GM19324 (cell line): Measurements from ENCODE around the gene ZEB2.

Experiments
- ATAC-seq: cut with Tn5 transposase; IDR thresholded peaks from one replicate; pipeline ENCODE4 v1.9.1; 2021; ENCODE audit warnings: mild to moderate bottlenecking, moderate library complexity; ENCODE audit not compliant: unreplicated experiment, low FRiP score

The ZEB2 gene

DNA sequence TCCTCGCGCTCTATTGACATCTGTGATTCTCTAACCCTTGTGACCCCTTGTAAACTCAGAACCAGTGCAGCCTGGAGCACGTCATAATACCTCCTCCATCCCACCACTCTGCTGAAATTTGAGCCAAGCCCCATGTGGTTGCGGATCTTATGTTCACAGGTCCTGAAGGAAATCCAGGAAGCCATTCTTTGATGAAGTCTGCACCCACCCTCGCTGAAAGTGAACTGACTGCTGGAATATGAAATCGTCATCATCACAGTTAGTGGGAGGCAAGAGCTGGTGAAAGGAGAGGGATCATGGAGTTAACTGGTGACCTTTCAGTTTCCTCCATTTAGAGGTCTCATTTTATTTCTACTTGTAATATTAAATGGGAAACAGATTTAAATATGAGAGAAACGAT, 21.6 kb downstream of the ZEB2 start:
- ATAC-seq: no peak

DNA sequence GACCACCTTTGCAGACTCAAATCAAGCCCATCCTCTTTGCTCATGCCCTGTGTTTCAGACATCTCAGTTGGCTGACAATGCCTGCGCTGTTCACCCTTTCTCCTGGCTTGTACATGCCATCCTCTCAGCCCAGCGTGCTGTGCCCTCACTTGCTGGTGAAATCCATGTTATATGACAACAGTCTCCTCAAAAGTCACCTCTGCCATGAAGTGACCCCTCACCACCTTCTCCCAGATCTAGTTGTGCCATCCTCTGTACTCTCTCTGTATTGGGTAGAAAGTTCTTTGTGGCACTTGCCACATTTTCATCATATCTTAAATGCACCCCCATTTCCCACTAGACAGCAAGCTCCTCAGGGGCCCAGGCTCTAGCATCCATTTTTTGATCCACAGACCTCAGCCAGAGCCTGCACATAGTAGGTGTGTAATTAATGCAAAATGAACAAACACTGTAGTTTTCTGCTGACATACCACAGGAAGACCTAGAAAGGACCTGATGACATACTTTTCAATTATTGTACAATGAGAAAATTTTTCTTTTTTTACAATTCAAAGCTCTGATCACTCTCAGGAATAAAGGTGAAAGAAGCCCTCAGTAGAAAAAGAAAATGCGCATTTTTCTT, 22.8 kb downstream of the ZEB2 start:
- no peak for ATAC-seq

GRCh38 chr2:144496092-144496976, 23.6 kb downstream of the ZEB2 start:
- no peak for ATAC-seq

GRCh38 chr2:144495227-144496091, 24.5 kb downstream of the ZEB2 start:
- no peak for ATAC-seq

GRCh38 chr2:144493027-144493809, 26.7 kb downstream of the ZEB2 start:
- no peak for ATAC-seq

GRCh38 chr2:144490857-144491256, 29.1 kb downstream of the ZEB2 start:
- ATAC-seq: no peak

- no peak for ATAC-seq
Measured at GRCh38 chr2:144490017-144490416, 29.9 kb downstream of the ZEB2 start.

GRCh38 chr2:144489315-144489916, 30.5 kb downstream of the ZEB2 start:
- ATAC-seq: no peak

DNA sequence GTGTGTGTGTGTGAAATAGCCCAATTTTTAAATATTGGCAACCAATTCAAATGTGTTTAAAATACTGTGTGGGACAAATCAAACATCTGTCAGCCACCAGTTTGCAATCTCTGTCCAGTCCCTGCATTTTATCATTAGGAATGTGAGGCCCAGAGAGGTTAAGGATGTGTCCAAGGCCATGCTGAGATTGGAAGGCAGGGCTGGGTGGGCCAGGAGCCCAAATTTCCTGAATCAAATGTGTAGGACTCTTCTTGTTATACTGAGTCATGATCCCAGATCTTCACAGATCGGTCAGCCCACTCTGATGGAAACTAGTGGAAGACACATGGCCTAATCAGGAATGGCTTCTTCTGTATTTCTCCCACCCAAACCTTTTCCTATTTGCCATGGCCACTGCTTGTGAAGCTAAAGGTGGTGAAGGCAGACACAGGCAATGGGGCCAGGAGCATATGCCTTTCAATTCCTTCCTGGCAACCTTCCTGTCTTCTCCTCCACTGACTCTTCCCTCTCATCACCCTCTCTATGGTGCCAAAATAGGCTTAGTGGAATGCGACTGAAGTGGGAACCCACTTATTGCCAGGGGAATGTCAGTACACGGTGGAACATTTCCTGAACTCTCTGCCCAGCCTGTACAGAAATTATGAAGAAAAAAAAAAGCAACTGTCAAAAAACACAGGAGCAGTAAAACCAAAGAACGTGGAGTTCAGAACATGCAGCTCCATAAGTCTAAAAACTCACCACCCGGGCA, 35.5 kb downstream of the ZEB2 start:
- ATAC-seq: no peak

GRCh38 chr2:144481666-144482065, 38.3 kb downstream of the ZEB2 start:
- ATAC-seq: no peak

DNA sequence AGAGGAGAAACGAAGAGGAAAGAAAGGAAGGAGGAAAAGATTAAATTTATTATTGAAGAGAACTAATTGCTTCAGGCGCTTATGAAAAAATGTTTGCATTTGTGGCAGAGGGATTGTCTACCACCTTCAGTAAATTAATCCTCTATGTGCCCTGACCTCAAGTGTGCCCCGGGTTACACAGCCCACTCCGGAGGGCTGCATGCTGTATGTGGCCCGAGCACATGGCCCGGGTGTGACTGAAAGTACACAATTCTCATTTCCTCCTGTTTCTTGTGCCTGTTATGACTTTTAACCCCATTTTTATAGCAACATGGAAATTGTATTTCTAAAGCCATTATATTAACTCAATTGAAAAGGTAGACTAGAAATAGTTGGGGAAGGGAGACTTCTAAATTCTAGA, 38.8 kb downstream of the ZEB2 start:
- ATAC-seq: no peak

DNA sequence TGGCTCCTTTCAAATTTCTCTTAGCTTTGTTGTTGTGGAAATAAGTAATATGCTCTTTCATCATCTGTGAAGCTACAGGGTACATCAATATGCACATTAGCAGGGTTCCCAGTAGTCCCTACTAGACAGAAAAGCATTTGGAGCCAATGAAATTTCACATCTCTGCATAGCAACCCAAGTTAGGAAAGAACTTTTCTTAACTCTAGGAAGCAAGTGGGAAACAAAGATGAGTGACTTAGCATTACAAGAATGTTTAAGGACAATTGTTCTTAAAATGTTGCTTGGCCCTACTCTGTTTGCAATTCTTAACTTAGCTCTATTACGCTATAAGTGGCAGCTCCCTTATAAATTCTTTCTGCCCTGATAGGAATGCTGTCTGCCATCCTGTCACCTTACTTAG, 39.6 kb downstream of the ZEB2 start:
- no peak for ATAC-seq

GRCh38 chr2:144479659-144480058, 40.3 kb downstream of the ZEB2 start:
- ATAC-seq: peak; percentile 46

GRCh38 chr2:144479138-144479537, 40.8 kb downstream of the ZEB2 start:
- ATAC-seq: no peak

- no peak for ATAC-seq
Measured at GRCh38 chr2:144477957-144478311, 42.0 kb downstream of the ZEB2 start.

GRCh38 chr2:144477281-144477956, 42.5 kb downstream of the ZEB2 start:
- no peak for ATAC-seq

- ATAC-seq: no peak
Measured at GRCh38 chr2:144476682-144477081, 43.2 kb downstream of the ZEB2 start.

DNA sequence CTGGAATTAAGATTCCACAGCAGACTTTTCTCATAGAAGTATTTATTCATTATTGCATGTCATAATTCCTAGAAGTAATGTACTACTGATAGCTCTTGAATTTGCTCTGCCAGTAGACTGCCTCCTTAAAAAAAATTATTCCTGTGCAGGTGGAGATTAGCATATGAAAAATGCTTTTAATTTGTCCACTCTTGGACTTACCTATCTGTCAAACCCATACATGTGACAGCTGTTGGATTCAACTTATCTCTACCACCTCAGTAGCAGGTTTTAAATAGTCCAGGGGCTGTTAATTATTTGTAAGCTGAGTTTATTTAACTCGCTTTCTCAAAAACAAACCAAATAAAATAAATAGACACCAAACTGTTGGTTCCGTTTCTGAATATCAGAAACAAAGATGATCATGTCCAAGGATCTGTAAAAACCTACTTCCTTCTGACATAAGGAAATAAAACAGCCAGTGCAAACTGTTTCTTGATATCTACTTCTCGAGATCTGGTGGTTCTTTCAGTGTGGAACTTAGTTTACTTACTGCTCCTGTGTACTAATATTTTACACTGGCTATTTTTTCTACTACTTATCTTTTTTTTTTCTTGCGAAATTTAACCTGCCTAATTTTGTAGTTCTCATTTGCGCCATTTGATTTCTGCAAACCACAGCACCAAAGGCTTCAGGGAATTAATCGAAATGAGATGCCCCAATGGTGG, 44.2 kb downstream of the ZEB2 start:
- no peak for ATAC-seq
